Brain microvascular endothelial cell (primary cell): Measurements from ENCODE around the gene TMEM109.

Source experiments
- DNase-seq: peaks from one replicate; pipeline ENCODE4 v3.0.0-alpha.2; 2020
- H3K27ac ChIP-seq: fragments of 250-450 bp; sonication (Bioruptor Pico); 2 replicates; pipeline ENCODE4 v1.5.1; 2020; ENCODE audit warnings: mild to moderate bottlenecking, moderate library complexity
- H3K27me3 ChIP-seq: fragments of 250-450 bp; sonication (Bioruptor Pico); replicated peaks from 2 replicates; pipeline ENCODE4 v1.5.1; 2020; ENCODE audit warnings: mild to moderate bottlenecking
- H3K36me3 ChIP-seq: fragments of 250-450 bp; sonication (Bioruptor Pico); replicated peaks from 2 replicates; pipeline ENCODE4 v1.5.1; 2020; ENCODE audit warnings: mild to moderate bottlenecking
- H3K4me3 ChIP-seq: 2 replicates; pipeline ENCODE4 v1.5.1; 2011; ENCODE audit warnings: low read depth, mild to moderate bottlenecking, control low read depth, low read length, moderate library complexity
- in situ Hi-C: cut with HindIII; loops from 2 replicates; pipeline ENCODE4 v1.10.0; 2017; ENCODE audit warnings: low sequenced_read_pairs, low pct_ligation_motif_present
- TF ChIP-seq, protein P1 (sequence below): IDR thresholded peaks from 2 replicates; pipeline ENCODE4 v1.5.1; 2011; ENCODE audit warnings: low read depth, mild to moderate bottlenecking, moderate library complexity, low read length, control low read depth, inconsistent platforms; ENCODE audit errors: missing control alignments

Gene TMEM109

DNA sequence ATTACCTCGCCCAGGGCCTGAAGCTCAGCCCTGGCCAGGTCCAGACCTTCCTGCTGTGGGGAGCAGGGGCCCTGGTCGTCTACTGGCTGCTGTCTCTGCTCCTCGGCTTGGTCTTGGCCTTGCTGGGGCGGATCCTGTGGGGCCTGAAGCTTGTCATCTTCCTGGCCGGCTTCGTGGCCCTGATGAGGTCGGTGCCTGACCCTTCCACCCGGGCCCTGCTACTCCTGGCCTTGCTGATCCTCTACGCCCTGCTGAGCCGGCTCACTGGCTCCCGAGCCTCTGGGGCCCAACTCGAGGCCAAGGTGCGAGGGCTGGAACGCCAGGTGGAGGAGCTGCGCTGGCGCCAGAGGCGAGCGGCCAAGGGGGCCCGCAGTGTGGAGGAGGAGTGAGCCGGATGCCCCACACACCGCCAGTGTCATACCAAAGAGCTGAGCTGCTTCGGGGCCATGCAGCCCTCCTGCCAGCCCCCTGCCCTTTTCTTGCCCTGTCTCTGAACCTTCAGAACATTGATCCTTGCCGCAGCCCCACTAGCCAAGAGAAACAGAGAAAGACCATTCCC, 7.9 kb downstream of the TMEM109 start:
- TF ChIP-seq, protein P1, sequence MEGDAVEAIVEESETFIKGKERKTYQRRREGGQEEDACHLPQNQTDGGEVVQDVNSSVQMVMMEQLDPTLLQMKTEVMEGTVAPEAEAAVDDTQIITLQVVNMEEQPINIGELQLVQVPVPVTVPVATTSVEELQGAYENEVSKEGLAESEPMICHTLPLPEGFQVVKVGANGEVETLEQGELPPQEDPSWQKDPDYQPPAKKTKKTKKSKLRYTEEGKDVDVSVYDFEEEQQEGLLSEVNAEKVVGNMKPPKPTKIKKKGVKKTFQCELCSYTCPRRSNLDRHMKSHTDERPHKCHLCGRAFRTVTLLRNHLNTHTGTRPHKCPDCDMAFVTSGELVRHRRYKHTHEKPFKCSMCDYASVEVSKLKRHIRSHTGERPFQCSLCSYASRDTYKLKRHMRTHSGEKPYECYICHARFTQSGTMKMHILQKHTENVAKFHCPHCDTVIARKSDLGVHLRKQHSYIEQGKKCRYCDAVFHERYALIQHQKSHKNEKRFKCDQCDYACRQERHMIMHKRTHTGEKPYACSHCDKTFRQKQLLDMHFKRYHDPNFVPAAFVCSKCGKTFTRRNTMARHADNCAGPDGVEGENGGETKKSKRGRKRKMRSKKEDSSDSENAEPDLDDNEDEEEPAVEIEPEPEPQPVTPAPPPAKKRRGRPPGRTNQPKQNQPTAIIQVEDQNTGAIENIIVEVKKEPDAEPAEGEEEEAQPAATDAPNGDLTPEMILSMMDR: no peak
- no peak for DNase-seq
- in situ Hi-C loops: no loop called here
- H3K27ac ChIP-seq: no peak overlapping the region
- H3K36me3 ChIP-seq: peaks cover 25% of the 10 kb centered on the region
- no peak overlapping the region for H3K4me3 ChIP-seq
- no peaks in the 10 kb centered on the region for H3K27me3 ChIP-seq

DNA sequence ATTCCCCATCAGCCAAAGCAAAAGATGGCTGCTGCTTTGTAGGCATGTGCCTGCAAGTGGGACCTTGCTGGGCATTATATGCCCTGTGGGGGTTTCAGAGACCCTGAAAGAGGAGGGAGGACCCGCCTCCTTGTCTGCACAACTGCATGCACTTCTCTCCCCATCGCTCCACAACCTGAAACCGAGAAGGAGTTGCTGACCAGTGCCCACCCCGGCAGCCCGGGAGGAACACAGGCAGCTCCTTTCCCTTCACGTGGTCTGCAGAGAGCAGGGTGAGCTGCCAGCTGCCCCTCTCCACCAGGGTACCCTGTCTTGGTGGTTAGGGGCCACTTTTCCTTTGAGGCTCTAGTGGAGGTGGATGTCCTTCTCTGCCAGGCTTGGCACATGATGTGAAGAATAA, 8.9 kb downstream of the TMEM109 start:
- no peak for DNase-seq
- H3K4me3 ChIP-seq: no peak overlapping the region
- TF ChIP-seq, protein P1: no peak
- peaks cover 25% of the 10 kb centered on the region for H3K36me3 ChIP-seq
- H3K27me3 ChIP-seq: no peaks in the 10 kb centered on the region
- in situ Hi-C loops: no loop called here
- no peak overlapping the region for H3K27ac ChIP-seq

DNA sequence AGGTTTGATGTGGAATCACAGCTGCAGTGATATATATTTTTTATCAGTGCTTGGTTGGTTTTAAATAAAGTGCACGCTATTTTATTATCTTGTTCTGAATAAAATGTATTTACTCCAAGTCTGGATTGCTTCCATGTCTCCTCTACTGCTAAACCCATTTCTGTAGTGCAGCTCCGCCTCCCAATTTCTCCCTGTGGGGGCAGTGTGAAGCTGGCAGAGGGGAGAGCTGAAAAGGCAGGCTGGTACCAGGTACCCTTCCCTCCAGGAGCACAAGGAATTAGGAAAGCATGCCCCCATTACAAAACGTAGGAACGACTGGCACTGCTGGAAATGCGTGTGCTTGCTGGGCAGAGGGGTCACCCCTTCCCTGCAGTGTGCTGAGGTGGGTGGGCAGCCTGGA, 9.4 kb downstream of the TMEM109 start:
- in situ Hi-C loops: no loop called here
- Histone ChIP-seq H3K36me3 (peaks cover 25% of the 10 kb centered on the region), H3K27me3 (no peaks in the 10 kb centered on the region), H3K4me3 (no peak overlapping the region), H3K27ac (no peak overlapping the region)
- DNase-seq: no peak
- TF ChIP-seq, protein P1: no peak

DNA sequence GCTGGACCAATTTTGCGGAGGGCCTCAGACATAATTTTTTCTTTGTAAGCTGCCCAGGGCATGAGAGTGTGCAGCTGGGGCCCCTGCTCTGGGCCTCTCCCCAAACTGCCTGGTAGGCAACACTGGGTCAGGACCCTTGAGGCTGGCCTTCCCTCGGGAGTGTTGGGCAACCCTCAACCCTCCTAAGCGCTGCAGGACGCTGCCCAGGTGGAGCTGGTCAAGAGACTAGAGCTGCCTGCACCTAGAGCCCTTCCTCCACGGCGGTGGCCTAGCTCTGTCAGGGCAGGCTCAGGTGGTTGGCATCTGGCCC, 9.8 kb downstream of the TMEM109 start:
- no peak for DNase-seq
- H3K27me3 ChIP-seq: no peaks in the 10 kb centered on the region
- peaks cover 25% of the 10 kb centered on the region for H3K36me3 ChIP-seq
- no peak overlapping the region for H3K27ac ChIP-seq
- in situ Hi-C loops: no loop called here
- TF ChIP-seq, protein P1: no peak
- H3K4me3 ChIP-seq: no peak overlapping the region

DNA sequence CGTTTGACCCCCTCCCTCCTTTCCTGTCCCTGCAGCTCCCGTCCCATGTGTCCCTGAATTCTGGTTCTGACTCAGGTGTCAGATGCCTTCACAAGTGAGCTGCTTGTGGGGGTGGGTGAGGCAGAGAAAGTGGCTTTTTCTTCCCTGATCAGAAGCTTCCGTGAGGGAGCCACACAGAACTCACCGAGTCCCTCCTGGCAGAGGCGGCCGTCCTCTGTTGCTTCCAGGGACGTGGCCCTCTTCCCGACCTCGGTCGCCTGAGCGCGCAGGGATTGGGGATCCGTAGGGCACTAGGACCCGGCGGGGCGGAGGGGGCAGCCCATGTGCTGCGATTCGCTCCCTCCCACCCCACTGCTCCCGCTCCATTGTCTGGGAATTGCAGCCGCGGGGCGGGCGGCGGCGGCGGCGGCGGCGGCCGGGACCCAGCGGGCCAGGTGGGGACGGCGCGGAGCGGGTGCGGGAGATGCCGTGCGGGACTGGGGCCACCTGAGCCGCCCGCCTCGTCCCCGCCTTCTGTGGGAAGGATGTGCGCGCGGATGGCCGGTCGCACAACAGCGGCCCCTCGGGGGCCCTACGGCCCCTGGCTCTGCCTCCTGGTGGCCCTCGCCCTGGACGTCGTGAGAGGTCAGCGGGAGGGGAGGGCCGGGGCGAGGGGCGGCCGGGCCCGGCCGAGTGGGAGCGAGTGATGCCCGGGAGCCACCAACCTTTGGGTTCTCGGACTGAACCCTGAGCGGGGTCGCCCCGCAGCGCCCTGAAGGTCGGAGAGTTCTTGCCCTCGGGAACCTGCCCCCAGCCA, 10.3 kb downstream of the TMEM109 start, which contains the start of gene TMEM132A:
TSS of gene TMEM132A (plus strand) at position 351 of the 796 bp plus-strand sequence. CDS start at position 525, 174 bp downstream.
- Histone ChIP-seq H3K27me3 (no peaks in the 10 kb centered on the region), H3K4me3 (peak within 1 kb of the TSS; percentile 66), H3K27ac (no peak within 1 kb of the TSS), H3K36me3 (peaks cover 25% of the 10 kb centered on the region)
- TF ChIP-seq, protein P1: no peak
- peak; percentile 62 for DNase-seq
- in situ Hi-C loops: no loop called here
